ENCODE results near the gene SDK1. TPM values are rescaled to one million over a fixed set of nuclear protein-coding genes. Genes with fewer than 3 reads are reported as not detected.

Gene SDK1
- total and polyA plus RNA-seq, 2 experiments from 2014 or later: 4.1 to 16.5 TPM

DNA sequence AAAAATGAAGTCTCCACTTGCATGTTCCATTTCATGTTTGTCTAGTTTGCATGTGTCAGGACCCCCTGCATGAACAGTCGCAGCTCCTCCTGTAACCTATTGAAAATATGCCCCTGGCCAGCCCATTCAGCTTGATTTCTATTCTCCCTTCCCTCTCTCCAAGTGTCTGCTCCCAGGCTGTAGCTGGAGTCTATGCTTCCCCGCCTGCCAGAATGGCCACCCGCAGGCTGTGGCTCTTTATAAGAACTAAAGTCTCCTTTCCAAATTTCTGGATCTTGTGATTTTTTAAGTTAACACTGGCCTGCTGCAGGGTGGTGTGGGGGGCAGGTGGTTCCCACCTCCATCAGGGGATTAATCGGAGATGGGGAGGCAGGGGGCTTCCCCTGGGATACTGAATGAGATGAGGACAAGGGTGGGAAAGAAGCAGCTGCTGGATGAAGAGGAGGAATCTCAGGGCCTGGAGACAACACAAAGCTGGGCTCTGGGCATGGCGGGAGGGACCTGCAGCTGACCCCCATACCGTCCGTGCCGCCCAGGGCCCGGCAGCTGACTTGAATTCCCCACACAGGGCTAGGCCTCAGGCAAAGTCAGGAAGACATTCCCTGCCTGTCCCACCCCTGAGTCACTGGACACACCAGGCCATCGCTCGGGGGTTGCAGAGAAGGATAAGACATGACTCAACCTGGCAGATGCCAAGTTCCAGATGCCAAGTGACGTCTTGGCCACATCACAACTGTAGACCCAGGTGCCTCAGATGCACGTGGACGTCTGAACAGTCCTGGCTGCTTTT is 981.6 kb downstream of the SDK1 start:
- DNase-seq (ENCODE audit: low read depth in 1 of 2, low spot score in 1 of 2): no peak
- no peaks in the 10 kb centered on the region for H3K9me3 ChIP-seq (ENCODE audit: low read depth)
- no peak overlapping the region for H3K4me3 ChIP-seq
- TF ChIP-seq, protein P1, sequence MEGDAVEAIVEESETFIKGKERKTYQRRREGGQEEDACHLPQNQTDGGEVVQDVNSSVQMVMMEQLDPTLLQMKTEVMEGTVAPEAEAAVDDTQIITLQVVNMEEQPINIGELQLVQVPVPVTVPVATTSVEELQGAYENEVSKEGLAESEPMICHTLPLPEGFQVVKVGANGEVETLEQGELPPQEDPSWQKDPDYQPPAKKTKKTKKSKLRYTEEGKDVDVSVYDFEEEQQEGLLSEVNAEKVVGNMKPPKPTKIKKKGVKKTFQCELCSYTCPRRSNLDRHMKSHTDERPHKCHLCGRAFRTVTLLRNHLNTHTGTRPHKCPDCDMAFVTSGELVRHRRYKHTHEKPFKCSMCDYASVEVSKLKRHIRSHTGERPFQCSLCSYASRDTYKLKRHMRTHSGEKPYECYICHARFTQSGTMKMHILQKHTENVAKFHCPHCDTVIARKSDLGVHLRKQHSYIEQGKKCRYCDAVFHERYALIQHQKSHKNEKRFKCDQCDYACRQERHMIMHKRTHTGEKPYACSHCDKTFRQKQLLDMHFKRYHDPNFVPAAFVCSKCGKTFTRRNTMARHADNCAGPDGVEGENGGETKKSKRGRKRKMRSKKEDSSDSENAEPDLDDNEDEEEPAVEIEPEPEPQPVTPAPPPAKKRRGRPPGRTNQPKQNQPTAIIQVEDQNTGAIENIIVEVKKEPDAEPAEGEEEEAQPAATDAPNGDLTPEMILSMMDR (IDR thresholded peaks at IDR 0.05; ENCODE audit: low read depth, low read length): no peak
- no peaks in the 10 kb centered on the region for H3K4me1 ChIP-seq (ENCODE audit: low read depth)
- no peaks in the 10 kb centered on the region for H3K27me3 ChIP-seq
- H3K27ac ChIP-seq: no peak overlapping the region
- no peaks in the 10 kb centered on the region for H3K36me3 ChIP-seq

DNA sequence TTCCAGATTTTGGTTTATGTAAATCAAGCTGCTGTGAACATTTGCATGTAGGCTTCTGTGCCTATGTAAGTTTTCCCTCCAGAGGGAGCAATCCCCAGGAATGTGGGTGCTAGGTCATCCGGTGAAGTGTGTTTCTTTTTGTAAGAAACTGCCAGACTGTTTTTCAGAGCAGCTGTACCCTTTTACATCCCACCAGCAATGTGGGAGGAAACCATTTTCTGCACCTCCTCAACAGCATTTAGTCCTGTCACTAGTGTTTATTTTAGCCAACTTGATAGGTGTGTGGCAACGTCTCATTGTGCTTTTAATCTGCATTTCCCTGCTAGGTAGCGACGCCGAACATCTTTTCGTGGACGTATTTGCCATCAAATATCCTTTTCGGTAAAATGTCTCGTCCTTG is 985.3 kb downstream of the SDK1 start:
- TF ChIP-seq, protein P1 (IDR thresholded peaks at IDR 0.05; ENCODE audit: low read depth, low read length): no peak
- no peak overlapping the region for H3K4me3 ChIP-seq
- no peaks in the 10 kb centered on the region for H3K27me3 ChIP-seq
- H3K9me3 ChIP-seq (ENCODE audit: low read depth): no peaks in the 10 kb centered on the region
- H3K36me3 ChIP-seq: no peaks in the 10 kb centered on the region
- H3K4me1 ChIP-seq (ENCODE audit: low read depth): no peaks in the 10 kb centered on the region
- H3K27ac ChIP-seq: no peak overlapping the region
- no peak for DNase-seq (ENCODE audit: low read depth in 1 of 2, low spot score in 1 of 2)

DNA sequence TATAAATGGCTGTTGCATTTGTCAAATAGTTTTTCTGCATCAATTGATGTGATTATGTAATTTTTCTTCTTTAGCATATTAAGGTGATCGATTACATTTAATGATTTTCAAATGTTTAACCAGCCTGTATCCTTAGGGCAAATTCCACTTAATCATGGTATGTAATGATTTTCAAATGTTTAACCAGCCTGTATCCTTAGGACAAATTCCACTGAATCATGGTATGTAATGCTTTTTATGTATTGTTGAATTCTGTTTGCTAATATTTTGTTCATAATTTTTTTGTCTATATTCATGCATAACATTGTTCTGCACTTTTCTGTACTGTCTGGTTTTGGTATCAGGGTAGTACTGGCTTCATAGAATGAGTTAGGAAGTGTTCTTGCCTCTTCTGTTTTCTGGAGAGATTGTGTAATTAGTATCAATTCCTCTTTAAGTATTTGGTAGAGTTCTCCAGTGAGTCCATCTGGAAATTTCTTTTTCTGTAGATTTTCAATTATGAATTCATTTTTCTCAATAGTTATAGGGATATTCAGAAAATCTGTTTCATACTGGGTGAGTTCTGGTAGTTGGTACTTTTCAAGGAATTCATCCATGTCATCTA is 987.8 kb downstream of the SDK1 start:
- H3K27me3 ChIP-seq: no peaks in the 10 kb centered on the region
- no peaks in the 10 kb centered on the region for H3K9me3 ChIP-seq (ENCODE audit: low read depth)
- no peaks in the 10 kb centered on the region for H3K4me1 ChIP-seq (ENCODE audit: low read depth)
- no peaks in the 10 kb centered on the region for H3K36me3 ChIP-seq
- no peak overlapping the region for H3K27ac ChIP-seq
- no peak overlapping the region for H3K4me3 ChIP-seq
- TF ChIP-seq, protein P1 (IDR thresholded peaks at IDR 0.05; ENCODE audit: low read depth, low read length): no peak
- DNase-seq (ENCODE audit: low read depth in 1 of 2, low spot score in 1 of 2): no peak

DNA sequence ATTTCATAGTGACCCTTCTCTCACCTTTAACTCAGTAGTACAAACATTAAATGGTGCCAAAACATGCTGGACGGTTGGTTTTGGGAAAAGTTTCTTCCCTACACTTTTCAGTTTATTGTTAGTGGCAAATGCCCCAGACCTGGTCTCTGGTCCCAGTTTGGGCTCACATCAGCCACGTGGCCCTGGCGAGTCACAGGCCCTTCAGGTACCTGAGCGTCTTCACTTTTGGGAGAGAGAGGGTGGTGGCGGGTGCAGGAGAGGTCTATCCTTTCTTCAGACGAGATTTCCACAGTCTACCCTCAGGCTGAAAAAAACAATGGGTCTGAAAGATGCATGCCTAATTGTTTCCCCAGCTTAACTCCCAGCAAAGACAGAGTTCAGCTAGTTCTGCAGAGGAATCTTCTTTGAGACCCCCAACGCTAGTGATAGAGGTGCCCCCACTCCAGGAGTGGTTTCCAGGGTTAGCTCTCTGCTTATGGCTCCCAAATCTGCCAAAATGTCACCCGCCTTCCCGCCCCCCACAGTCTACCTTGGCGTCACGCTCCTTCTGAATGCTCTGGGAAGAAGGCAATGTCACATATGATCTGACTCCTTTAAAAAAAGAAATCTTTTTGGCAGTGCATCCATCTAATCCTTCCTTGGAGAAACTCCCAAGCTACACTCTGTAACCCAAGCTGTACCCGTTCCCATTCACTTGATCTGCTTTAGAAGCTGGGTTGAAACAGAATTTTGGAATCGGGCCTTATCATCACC is 996.3 kb downstream of the SDK1 start:
- Histone ChIP-seq H3K4me3 (no peak overlapping the region), H3K27ac (no peak overlapping the region), H3K36me3 (no peaks in the 10 kb centered on the region), H3K9me3 (ENCODE audit: low read depth) (no peaks in the 10 kb centered on the region), H3K27me3 (no peaks in the 10 kb centered on the region), H3K4me1 (ENCODE audit: low read depth) (no peaks in the 10 kb centered on the region)
- TF ChIP-seq, protein P1 (IDR thresholded peaks at IDR 0.05; ENCODE audit: low read depth, low read length): no peak
- no peak for DNase-seq (ENCODE audit: low read depth in 1 of 2, low spot score in 1 of 2)

DNA sequence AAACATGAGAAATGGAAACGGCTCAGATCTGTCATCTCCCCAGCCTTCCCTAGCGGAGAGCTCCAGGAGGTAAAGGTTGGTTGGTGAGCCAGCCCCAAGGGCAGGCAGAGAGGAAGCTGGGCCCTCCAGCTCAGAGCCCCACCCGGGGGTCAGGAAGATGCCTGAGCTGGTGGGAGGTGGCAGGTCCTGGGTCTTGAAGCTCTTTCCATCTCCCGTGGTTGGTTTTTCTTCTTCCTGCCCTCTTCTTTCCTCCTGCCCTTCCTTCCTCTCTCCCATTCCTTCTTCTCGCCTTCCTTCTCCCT is 996.8 kb downstream of the SDK1 start:
- Histone ChIP-seq H3K4me3 (no peak overlapping the region), H3K27ac (no peak overlapping the region), H3K4me1 (ENCODE audit: low read depth) (no peaks in the 10 kb centered on the region), H3K9me3 (ENCODE audit: low read depth) (no peaks in the 10 kb centered on the region), H3K36me3 (no peaks in the 10 kb centered on the region), H3K27me3 (no peaks in the 10 kb centered on the region)
- TF ChIP-seq, protein P1 (IDR thresholded peaks at IDR 0.05; ENCODE audit: low read depth, low read length): no peak
- DNase-seq (ENCODE audit: low read depth in 1 of 2, low spot score in 1 of 2): no peak
